Cardiac septum (tissue), 1 donor: ENCODE results near the gene SREBF1. TPM values are rescaled to one million over a fixed set of nuclear protein-coding genes. Genes with fewer than 3 reads are reported as not detected.
A peak's percentile ranks its signal among the peaks of the same experiment; 100 is the strongest.

Experiments used
- DNase-seq: peaks from one replicate; pipeline ENCODE4 v3.0.0-alpha.2; 2020; ENCODE audit warnings: low spot score
- intact Hi-C: fragments of 100-400 bp; cut with DNase I; formaldehyde crosslinking; loops from one replicate; pipeline ENCODE4 v1.14.0; 2022
- total RNA-seq: library from RNA; stranded (reverse); fragmentation: NEBNext Ultra II Directional; extraction: Animal tissue kit (Norgen Biotek cat#: 25700); gene quantifications from one replicate; pipeline ENCODE4 v1.2.1, GENCODE V29; 2021
- donor health status: DM: no; HTN: no; CAD: no.

Gene SREBF1
- total RNA-seq, 1 donor from 2014 or later: 17.1 TPM

GRCh38 chr17:17860766-17861107, 24.0 kb upstream of the SREBF1 start:
- intact Hi-C loops: loop anchor here (1.0 to 2.0 kb wide), 2 partner anchors 48 to 179 kb away; partner anchors contain the start of gene RAI1
- DNase-seq: no peak

- DNase-seq: peak; percentile 90
Observed at GRCh38 chr17:17859909-17860765, 23.4 kb upstream of the SREBF1 start.

GRCh38 chr17:17857496-17857895, 20.7 kb upstream of the SREBF1 start:
- no peak for DNase-seq
- intact Hi-C loops: no loop called here

More at GRCh38 chr17:17859909-17860765, 23.4 kb upstream of the SREBF1 start:
- intact Hi-C loops: loop anchor here (1.0 to 2.0 kb wide), 2 partner anchors 47 to 179 kb away; partner anchors contain the start of gene RAI1

GRCh38 chr17:17856386-17856785, 19.6 kb upstream of the SREBF1 start:
- intact Hi-C loops: no loop called here
- no peak for DNase-seq

- DNase-seq: no peak
- intact Hi-C loops: no loop called here
Observed at GRCh38 chr17:17855976-17856375, 19.2 kb upstream of the SREBF1 start.

GRCh38 chr17:17853811-17854447, 17.1 kb upstream of the SREBF1 start:
- intact Hi-C loops: no loop called here
- DNase-seq: no peak

- DNase-seq: no peak
- intact Hi-C loops: no loop called here
Observed at GRCh38 chr17:17852930-17853329, 16.1 kb upstream of the SREBF1 start.

- DNase-seq: no peak
- intact Hi-C loops: no loop called here
Observed at GRCh38 chr17:17851103-17852002, 14.6 kb upstream of the SREBF1 start.

GRCh38 chr17:17849845-17850373, 13.1 kb upstream of the SREBF1 start:
- intact Hi-C loops: loop anchor here (1.0 kb wide), 1 partner anchor 9 kb away; no protein-coding TSS in a partner anchor

GRCh38 chr17:17849147-17849820, 12.5 kb upstream of the SREBF1 start:
- DNase-seq: peak; percentile 84
- intact Hi-C loops: loop anchor here (1.0 kb wide), 1 partner anchor 8 kb away; no protein-coding TSS in a partner anchor

More at GRCh38 chr17:17849845-17850373, 13.1 kb upstream of the SREBF1 start:
- no peak for DNase-seq

- DNase-seq: no peak
- intact Hi-C loops: loop anchor here (1.0 kb wide), 1 partner anchor 7 kb away; no protein-coding TSS in a partner anchor
Observed at GRCh38 chr17:17848311-17849082, 11.7 kb upstream of the SREBF1 start.

- intact Hi-C loops: no loop called here
- DNase-seq: no peak
Observed at GRCh38 chr17:17847726-17848125, 10.9 kb upstream of the SREBF1 start.

GRCh38 chr17:17847118-17847689, 10.4 kb upstream of the SREBF1 start:
- no peak for DNase-seq
- intact Hi-C loops: no loop called here

GRCh38 chr17:17846645-17847044, 9.9 kb upstream of the SREBF1 start:
- intact Hi-C loops: no loop called here
- DNase-seq: no peak

- no peak for DNase-seq
- intact Hi-C loops: no loop called here
Observed at GRCh38 chr17:17846003-17846402, 9.2 kb upstream of the SREBF1 start.

GRCh38 chr17:17845046-17845775, 8.4 kb upstream of the SREBF1 start:
- no peak for DNase-seq
- intact Hi-C loops: no loop called here

GRCh38 chr17:17844500-17844899, 7.7 kb upstream of the SREBF1 start:
- DNase-seq: no peak
- intact Hi-C loops: no loop called here
